Germinal center (tissue), 1 donor: ENCODE measurements around the gene SPDYE2B.
"Not testable (repeated sequence)": the region's sequence is repeated elsewhere in the genome, so short reads cannot be mapped to it uniquely, and the experiment has no call there.

Experiments used
- DNase-seq: peaks from one replicate; pipeline ENCODE4 v3.0.0; 2012; ENCODE audit warnings: mixed read lengths, low spot score

Gene SPDYE2B, protein sequence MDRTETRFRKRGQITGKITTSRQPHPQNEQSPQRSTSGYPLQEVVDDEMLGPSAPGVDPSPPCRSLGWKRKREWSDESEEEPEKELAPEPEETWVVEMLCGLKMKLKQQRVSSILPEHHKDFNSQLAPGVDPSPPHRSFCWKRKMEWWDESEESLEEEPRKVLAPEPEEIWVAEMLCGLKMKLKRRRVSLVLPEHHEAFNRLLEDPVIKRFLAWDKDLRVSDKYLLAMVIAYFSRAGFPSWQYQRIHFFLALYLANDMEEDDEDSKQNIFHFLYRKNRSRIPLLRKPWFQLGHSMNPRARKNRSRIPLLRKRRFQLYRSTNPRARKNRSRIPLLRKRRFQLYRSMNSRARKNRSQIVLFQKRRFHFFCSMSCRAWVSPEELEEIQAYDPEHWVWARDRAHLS

DNA sequence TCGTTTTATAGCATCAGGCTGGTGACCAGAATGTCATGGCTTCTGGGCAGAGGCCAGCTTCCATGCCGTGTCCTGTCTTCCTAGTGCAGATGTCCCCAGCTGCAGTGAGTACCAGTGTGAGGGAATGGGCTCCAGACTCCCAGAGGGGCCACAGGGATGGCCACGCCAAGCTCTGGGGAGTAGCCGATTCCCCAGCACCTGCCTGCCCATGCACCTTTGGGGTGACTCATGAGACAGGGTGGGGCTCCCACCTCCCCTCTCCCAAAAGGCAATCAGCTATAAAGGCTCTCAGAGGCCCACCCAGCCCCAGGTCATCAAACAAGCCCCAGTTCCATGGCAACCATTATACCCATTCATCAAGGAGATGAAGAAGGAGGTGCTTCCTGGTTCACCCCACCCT, at the start of gene SPDYE2B:
TSS of gene SPDYE2B (plus strand) at position 396 of the 400 bp plus-strand sequence. CDS start 2,030 bp downstream, outside the sequence.
- DNase-seq: not testable (repeated sequence)

DNA sequence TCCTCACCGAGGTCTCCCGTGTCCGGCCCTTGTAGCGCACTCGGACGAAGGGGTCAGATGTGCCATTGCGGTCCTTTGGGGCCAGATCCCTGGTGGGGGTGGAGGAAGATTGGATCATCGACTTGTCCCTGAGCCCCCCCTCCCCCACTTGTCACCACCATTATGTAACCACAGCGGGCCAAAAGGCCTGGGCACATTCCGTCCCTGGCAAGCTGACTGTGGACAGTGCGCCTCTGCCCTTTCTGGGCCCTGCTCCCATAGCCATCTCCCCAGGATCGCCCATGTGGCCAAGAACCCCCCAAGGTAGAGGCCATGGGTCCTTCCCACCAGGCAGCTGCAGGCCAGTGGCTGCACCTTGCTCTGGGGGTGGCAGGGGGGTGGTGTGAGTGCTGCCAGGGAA, 47.8 kb upstream of the SPDYE2B start:
- not testable (repeated sequence) for DNase-seq

DNA sequence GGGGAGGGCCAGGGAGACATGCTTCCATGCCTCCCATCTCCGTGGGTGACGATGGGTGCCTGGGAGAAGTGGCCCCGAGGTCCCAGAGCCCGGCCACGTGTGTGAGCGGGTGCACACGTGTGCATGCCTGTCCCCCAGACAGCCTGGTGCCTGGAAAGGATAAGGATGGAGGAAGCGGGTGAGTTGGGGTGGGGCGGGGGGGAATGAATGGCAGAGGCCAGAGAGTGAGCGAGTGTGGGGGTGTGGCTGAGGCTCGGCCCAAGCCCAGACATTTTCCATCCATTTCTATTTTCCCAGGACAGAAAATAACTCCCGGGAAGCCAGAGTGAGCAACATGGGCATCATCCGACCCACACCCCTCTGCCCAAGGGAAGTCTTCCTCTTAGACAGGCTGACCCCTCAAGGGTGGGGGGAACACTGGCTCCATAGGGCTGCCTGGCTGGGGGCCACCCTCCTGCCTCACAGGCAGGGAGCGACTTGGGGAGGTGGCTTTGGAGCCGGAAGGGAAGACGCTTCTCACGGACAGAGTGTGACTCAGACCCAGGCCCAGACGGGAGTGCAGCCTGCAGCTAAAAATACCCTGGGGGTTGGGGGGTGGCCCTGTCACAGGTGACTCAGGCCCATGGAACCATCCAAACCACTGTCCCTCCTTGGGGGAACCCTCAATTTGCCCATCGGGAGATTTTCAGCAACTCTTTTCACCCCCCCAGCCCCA, 45.5 kb upstream of the SPDYE2B start:
- DNase-seq: not testable (repeated sequence)

DNA sequence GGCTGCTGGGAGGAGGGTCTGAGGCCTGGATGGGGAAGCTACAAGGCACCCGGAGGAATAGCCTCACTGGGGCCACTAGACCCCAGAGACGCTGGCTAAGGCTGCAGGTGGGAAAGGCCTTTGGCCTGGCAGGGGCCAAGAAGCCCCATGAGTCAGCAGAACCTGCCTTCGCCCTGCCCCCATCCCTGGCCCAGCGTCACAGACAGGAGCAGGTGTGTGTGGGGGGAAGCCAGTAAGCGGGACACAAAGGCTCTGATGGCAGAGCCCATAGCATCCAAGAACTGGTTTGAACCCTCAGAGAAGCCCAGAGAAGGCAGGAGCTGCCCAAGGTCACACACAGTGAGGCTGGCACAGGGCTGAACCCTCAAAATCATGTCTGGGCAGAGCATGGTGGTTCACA, 43.3 kb upstream of the SPDYE2B start:
- not testable (repeated sequence) for DNase-seq

DNA sequence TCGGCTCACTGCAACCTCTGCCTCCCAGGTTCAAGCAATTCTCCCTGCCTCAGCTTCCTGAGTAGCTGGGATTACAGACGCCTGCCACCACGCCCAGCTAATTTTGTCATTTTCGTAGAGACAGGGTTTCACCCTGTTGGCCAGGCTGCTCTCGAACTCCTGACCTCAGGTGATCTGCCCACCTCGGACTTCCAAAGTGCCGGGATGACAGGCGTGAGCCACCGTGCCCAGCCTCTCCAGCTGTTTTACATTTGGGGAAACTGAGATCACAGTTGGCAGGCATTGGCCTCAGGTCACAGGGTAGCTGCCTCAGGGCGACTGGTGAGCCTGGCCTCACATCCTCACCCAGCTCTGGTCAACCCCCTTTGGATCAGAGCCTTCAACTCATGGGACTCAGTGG, 40.4 kb upstream of the SPDYE2B start:
- not testable (repeated sequence) for DNase-seq

DNA sequence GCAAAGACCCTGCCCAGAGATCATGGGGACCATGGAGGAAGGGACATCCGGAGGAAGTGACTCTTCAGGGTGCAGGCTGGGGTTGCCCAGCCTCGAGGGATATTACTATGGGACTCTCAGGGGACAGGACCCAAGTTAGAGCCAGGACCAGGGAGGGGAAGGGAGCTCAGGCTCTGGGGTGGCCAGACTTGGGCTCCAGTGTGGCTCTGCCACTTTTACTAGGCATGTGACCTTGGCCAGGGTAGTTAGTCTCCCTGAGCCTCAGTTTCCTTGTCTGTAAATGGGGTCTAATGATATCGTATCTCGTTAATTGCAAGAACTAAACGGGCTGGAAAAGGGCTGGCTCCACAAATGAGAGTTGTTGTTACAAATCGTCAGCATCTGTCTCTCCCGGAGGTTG, 39.7 kb upstream of the SPDYE2B start:
- DNase-seq: not testable (repeated sequence)

DNA sequence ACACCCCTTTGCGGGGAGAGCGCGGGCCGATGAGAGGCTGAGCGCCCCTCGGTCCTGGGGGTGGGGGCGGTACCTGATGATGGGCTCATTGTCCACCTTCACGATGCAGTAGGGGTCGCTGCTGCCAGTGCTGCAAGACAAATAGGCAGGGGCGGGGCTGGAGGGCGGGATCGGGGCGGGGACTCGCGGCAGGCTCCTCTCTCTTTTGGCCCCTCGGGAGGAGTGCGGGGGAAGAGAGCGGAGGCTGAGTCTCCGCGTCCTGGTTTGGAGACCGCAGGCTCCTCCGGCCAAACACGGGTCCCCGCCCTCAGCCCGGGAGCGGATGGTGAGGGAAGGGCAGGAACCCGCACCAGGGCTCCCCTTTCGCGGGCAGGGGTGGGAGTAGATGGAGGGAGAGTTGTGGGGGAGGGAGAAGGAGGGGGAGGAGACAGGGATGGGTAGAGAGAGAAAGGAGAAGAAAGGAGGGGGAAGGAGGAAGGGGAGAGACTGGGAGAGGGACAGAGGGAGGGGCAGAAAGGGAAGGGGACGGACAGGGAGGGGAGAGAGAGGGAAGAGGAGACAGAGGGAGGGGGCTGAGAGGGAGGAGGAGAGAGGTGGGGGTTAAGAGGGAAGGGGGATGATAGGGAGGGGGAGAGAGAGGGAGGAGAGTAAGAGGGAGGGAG, 39.0 kb upstream of the SPDYE2B start:
- not testable (repeated sequence) for DNase-seq

DNA sequence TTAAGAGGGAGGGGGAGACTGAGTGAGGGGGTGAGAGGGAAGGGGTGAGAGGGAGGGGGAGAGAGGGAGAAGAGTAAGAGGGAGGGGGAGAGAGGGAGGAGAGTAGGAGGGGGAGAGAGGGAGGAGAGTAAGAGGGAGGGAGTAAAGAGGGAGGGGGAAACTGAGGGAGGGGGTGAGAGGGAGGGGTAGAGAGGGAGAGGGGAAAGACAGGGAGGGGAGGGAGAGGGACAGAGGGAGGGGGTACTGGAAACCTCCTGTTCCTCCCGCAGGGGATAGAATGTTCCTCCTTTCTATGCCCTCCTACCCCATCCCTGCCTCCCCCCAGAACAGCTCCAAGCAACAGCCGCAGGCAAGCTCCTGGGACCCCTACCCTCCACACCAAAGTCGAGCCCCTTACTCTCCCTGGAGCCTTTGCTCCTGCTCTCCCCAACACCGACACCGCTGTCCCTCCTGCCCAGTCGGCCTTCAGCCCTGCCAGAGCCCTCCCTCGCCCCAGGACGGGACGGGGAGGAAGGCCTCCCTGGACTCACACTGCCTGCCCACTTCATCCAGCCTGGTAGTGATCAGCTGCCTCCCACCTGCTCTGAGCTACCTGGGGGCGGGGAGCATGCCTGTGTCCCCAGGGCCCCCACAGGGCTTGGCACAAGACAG, 38.3 kb upstream of the SPDYE2B start:
- DNase-seq: not testable (repeated sequence)

DNA sequence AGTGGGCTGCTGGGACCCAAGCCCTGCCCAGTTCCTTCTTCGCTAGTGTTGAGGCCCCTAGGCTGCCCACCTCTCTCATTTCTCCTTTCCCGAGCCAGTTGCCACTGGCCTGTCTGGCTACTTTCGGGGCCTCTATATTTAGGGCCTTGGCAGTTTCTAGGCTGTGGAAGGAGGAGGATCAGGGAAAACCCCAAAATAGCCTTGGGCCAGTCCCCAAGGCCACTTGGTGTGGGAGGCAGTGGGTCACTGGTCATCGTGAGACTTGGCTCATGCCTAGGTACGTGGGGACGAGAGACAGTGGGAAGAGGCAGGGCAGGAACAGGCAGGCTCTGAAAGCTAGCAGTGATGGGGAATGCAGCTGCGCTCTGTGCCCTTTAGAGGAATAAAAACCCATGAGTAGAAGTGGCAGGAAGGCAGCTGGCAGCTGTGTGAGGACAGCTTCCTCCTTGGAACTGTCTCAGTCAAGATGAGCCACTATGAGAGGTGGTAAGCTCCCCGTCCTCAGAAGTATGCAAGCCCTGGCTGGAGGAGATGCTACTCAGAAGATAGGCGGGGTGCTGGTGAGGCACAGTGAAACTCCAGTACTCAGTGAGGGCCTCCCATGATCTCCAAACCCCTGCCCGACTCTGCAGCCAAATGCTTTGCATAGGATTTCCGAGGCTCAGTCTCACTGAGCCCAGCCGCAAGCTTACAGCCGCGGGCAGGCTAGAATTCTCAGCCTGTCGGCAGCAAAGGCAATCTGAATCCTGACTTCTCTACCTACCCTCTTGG, 36.4 kb upstream of the SPDYE2B start:
- DNase-seq: not testable (repeated sequence)

DNA sequence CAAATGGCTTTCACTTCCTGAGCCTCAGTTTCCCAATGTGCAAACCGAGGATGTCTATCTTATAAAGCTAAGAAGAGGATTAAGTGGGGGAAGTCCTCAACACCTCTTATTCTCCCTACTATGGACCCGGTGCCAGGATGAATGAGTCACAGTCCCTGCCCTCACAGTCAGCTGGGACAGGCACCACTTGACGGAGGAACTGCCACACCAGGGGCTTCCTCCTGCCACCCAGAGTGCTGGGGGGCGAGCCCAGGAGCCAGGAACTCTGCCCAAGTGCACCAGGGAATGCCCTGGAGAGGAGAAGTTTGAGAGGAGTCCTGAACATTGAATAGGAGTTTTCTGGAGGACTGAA, 35.8 kb upstream of the SPDYE2B start:
- not testable (repeated sequence) for DNase-seq

DNA sequence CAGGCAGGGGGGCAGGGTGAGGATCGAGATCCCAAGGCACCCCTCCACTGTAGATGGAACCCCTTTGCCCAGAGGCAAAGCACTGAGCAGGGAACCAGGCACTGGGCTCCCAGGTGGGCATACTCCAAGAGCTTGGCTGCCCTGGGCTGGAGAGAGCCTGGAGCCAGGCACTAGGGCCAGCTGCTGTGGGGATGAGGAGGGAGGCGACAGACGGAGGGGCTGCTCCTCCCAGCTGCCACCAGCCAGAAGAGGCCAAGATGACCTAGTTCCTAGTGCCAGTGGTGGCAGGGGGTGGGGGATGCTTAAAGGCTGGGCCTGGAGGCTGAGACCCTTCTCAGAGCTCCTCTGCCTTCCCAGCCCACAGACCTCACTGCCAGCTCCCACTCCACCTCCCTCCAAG, 35.2 kb upstream of the SPDYE2B start:
- DNase-seq: not testable (repeated sequence)

DNA sequence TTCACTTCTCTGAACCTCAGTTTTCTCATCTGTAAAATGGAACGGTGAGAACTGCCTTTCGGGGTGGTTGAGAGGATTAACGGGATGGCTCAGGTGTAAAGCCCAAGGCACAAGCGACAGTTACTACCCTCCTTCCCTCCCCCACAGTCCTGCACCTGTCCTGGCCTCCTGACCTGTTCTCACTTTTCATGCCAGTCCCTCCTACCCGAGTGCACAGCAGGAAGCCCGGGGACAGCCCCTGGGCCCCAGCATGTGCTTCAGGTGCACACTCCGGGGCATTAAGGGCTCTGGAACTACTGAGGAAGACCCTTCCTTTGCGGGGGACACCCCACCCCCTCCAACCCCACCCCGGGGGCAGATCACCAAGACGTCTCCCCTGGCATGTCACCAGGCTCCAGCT, 34.2 kb upstream of the SPDYE2B start:
- DNase-seq: not testable (repeated sequence)

DNA sequence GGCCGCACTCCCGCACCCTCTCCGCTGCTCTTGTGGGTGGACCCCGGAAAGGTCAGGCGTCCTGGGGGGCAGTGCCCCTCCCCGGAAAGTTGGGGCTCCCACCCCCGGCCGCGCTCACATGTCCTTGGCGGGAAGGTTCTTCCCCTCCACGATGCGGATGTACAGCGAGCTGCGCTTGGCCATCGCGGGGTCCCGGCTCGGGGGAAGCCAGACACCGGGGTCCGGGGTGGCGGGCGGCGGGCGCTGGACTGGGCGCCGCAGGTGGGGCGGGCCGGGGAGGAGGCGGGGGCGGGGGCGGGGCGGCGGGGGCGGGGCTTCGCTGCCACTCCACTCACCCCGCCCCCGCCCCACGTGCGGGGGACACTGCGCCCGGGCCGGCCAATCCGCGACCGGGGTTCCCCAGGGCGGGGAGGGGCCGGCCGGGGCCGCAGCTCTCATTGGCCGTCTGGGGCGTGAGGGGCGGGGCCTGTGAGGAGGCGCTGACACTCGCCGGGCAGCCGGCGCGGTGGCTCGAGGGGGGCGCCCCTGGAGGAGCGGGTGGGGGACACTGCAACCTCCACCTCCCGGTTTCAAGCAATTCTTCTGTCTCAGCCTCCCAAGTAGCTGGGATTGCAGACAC, 33.5 kb upstream of the SPDYE2B start, which contains the start of gene RASA4:
TSS of gene RASA4 (minus strand) at position 250 of the 619 bp plus-strand sequence. CDS start at position 183, 67 bp downstream.
- DNase-seq: not testable (repeated sequence)

DNA sequence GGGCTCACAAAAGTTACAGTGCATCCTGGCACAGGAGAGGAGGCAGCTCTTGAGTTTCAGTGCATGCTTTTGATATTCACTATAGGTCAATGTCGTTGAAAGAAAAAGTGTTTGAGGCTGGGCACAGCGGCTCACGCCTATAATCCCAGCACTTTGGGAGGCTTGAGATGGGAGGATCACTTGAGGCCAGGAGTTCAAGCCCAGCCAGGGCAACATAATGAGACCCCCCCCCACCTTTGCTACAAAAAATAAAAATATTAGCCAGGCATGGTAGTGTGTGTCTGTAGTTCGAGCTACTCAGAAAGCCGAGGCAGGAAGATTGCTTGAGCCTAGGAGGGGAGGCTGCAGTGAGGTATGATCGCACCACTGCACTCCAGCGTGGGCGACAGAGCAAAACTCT, 32.0 kb upstream of the SPDYE2B start:
- DNase-seq: not testable (repeated sequence)

DNA sequence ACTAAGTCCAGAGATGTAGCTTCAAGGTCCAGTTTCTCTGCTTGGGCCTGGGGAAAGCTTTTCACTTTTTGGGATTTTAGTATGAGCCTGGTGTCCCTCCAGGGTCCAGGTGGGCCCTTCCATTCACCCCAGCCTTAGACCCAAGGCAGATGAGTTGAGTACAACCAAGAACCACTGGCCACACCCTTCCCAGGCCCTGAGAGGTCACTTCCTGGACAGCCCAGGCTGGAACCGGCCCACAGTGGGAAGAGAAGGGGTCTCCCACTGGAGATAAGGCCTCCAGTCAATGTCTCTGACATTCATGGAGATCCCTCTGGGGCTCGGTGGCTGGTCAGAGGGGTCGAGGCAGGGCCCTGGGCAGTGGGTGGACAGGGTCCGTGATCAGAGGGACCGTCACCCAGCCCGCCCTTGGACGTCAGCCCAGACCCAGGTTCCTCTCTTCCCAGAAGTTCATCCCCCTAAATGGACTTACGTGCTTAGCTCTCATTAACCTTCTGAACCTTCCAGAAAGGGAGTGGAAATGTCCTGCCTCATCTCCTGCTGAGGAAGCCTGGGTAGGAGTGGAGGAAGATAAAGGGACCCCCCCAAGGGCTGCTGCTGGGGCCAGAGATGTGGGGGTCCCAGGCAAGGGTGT, 22.7 kb upstream of the SPDYE2B start:
- DNase-seq: not testable (repeated sequence)

DNA sequence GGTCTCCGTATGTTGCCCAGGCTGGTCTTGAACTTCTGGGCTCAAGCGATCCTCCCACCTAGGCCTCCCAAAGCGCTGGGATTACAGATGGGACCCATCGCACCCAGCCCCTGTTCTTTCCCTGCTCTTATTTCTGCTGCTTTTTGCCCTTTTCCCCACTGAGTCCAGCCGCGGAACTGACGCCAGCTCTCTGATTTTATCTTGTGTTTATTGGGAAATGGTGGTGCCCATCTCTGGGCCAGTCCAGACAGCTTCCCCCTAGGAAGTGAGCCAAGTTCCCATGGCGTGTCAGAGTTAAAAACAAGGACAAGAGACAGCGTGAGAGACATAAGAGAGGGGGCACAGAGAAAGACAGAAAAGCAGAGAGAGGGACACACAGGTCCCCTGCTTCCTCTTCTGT, 19.5 kb upstream of the SPDYE2B start:
- DNase-seq: not testable (repeated sequence)

DNA sequence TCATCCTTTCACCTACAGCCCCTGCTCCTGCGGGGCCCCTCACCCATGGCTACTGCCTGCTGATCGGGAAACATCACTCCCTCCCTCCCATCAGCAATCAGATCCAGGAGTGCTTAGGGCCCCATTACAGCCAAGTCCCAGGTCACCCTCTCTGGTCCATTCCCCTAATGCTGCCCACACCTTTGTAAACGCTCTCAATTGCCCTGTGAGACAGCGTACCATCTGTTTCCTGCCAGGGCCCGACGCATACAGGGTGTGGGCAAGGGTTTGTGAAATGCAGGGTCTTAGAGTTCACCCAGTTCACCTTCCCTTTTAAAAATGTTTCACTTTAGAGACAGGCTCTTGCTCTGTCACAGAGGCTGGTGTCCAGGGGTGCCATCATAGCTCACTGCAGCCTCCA, 15.8 kb upstream of the SPDYE2B start:
- DNase-seq: not testable (repeated sequence)

DNA sequence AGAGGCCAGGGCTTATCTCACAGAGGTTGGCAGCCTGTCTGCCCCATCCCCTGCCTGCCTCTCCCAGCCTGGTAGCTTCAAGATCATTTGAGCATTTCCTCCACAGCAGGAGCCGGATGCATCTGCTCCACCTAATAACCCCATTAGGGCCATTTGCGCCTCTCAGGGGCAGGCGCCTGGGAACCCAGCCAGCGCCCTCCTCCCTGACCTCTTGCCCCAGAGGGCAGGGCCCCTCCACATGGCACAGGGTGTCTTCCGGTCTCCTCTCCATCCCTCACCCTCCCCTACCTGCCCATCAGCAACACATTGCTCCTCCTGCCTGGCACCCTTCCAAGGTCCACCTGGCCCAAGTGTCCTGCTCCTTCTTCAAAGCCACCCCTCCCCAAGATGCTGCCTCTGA, 14.8 kb upstream of the SPDYE2B start:
- not testable (repeated sequence) for DNase-seq

DNA sequence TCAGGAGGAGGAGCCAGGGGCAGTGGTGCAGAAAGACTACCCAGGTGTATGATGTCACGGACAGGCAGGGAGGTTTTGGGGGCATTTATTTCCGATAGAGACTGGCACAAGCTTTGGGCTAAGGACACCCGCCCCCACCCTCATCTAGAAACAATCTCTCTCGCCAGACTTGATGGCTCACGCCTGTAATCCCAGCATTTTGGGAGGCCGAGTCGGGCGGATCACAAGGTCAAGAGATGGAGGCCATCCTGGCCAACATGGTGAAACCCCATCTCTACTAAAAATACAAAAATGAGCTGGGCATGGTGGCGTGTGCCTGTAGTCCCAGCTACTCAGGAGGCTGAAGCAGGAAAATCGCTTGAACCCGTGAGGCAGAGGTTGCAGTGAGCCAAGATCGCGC, 13.2 kb upstream of the SPDYE2B start:
- DNase-seq: not testable (repeated sequence)

DNA sequence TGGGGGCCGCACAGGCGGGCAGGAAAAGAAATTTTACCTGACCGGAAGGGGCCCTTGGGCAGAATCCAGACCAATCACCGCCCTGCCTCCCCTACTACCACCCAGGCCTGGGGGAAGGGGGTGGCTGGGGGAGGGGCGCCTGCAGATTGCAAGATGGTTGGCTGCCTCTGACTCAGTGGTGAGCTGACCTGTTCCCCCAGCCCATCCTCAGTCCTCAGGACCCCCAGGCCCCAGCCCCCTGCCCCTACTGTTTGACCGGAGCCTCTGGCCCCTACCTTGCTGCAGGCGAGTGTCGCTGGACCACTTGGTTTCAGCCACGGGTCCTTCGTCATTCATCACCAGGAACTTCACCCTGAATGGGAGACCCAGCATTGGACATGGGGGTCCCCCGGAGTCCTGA, 11.3 kb upstream of the SPDYE2B start:
- not testable (repeated sequence) for DNase-seq
